22Rv1 (cell line): ENCODE data around the gene STK33.

Experiments used
- ZFX ChIP-seq: fragments of 450-650 bp; IDR thresholded peaks from 2 replicates; pipeline ENCODE4 v1.6.1; 2017; ENCODE audit warnings: antibody characterized with exemption, borderline replicate concordance
- TF ChIP-seq, protein P1 (sequence below): fragments of 450-650 bp; IDR thresholded peaks from 2 replicates; pipeline ENCODE4 v1.5.1; 2017; ENCODE audit warnings: mild to moderate bottlenecking

- TF ChIP-seq, protein P1, sequence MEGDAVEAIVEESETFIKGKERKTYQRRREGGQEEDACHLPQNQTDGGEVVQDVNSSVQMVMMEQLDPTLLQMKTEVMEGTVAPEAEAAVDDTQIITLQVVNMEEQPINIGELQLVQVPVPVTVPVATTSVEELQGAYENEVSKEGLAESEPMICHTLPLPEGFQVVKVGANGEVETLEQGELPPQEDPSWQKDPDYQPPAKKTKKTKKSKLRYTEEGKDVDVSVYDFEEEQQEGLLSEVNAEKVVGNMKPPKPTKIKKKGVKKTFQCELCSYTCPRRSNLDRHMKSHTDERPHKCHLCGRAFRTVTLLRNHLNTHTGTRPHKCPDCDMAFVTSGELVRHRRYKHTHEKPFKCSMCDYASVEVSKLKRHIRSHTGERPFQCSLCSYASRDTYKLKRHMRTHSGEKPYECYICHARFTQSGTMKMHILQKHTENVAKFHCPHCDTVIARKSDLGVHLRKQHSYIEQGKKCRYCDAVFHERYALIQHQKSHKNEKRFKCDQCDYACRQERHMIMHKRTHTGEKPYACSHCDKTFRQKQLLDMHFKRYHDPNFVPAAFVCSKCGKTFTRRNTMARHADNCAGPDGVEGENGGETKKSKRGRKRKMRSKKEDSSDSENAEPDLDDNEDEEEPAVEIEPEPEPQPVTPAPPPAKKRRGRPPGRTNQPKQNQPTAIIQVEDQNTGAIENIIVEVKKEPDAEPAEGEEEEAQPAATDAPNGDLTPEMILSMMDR, result no peak
- TF ChIP-seq ZFX, result no peak
These were observed 204.7 kb downstream of the STK33 start for GRCh38 chr11:8389029-8389996.
